DMS114 treated with DMSO at 0.1 percent for 48 hours (cell line): ENCODE data around the gene TNNI3K.

Source experiments
- DNase-seq: peaks from one replicate; lab custom pipeline; 2025; ENCODE audit not compliant: unreplicated experiment; lab: John Stamatoyannopoulos, UW

The TNNI3K gene

DNA sequence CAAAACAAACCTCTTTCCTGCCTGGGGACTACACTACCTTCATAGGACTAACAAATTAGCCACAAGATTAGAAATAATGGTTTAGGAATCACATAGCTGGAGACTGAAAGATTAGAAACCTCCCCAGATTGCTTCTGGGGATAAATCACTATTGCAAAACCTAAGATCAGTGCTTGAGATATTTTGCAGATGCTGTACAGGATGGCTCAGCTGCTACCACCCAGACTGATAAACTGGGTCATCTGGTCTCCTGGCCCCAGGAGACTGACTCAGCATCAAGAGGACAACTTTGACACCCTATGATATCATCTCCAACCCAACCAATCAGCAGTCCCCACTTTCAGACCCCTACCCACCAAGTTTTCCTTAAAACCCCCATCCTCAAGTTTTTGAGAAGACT is 140.2 kb downstream of the TNNI3K start:
- DNase-seq, result no peak

DNA sequence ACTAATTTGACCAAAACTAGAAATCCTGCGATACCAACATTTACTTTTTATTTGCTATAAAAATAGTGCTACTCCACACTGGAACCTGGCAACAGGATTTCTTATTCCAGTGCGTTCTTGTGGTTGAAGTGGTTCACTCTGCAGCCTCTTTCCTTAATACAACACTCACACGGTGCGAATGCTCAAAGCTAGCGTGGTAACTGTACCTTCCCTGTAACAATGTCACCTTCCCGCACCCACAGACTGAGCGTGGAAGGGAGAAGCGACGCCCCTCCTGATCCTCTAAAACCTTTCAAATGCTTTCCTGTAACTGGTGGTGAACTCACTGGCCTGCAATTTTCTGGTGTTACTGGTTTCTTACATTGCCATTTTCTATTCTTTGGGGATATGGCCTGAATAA is 145.1 kb downstream of the TNNI3K start:
- no peak for DNase-seq

DNA sequence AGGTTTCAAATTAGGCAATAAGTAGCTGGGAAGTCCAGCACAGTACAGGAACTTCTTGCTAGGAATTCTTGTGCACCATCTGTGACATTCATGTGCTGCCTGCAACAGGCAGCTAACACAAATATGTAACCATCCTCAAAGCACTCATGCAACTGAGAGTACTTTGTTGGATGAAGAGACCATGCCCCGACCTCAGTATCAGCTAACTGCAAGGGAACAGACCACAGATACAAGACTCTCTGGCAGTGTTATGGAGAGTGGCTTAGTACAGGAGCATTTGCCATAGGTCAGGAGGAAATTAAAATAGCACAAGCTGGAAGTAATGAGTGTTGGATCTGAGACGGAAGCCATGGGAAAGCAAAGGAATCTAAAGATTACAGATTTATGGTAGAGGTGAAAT is 153.7 kb downstream of the TNNI3K start:
- no peak for DNase-seq

DNA sequence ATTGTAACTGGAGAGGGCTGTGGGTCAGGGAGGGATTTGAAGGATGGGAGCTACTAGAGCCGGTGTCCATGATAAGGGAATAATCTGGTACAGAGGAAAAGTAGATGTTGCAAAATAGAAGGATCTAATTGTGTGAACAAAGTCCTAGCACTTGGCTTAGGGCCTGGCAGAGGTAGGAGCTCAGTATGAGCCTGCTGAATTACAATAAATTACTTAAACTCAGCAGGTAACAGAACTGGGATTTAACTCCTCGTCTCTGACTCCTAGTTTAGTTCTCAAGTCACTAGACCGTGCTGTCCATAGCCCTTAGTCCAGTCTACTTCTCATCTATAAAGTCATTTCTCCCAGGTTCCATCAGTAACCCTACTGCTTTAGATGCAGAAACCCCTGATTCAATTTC is 157.0 kb downstream of the TNNI3K start:
- no peak for DNase-seq

DNA sequence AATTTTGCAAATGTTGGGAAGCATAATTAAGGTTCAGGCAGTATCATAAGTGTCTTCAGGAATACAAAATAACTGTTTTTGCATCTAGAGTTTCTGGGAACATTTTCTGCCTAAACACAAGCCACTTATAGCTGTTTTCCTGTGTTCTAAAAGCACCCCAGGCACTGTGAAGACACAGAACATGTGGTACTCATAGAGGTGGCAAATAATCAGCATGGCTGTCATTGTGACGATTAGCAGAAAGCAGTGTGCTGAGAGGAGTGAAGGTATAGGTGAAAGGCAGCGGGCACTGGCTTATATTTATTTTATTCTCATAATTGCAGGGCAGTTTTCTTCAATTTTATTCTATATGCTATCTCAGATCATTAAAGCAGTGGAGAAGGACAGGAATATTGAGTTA is 157.7 kb downstream of the TNNI3K start:
- DNase-seq, result no peak

DNA sequence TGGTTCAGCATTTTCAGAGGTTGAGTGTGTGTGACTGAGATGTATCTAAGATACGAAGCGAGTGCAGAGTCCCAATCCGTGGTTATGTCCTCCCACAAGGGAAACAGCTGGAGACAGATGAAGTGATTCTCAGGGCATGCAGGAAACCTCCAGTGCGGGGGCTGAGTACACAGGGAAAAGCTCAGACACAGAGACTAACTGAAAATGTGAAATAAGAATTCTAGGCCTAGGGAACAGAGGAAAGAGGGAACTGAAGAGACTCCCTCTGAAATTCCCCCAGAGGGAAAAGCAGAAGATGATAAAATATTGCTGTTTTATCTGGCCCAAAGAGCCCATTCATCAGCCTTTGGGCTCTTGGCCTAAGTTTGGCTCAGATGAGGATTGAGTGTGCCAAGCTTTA is 160.4 kb downstream of the TNNI3K start:
- no peak for DNase-seq

DNA sequence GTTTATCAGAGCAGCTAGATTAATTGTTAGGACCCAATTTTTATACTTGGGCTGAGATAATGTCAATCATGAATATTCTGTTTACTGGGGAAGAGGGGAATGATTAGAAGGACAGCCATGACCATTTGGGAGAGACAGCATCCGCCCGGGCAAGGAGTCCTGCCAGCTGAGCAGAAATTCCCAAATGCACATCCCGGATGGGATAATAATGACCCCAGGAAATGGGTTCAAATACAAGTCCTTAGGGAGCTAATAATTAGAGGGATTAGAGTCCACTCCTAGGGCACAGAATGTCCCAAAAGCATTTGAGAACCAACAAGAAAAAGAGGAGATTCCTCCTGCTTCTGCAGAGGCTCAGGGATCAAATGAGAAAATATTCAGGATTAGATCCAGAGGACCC is 161.3 kb downstream of the TNNI3K start:
- DNase-seq, result no peak

DNA sequence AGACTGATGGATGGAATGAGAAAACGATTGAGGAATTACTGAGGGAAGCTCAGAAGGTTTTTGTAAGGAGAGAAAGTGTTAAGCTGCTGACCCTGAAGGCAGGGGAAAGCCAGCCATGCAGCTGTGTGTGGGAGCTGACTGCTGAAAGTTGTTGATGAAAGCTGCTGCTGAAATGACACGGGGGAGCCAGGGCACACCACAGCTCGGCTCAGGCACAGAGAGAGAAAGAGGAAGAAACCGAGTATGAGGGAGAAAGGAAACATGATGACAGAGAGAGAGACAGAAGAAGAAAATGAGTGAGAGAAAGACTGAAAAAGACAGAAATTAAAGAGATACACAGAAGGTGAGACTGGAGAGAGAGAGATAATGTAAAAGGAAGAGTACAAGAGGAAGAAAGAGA is 161.7 kb downstream of the TNNI3K start:
- DNase-seq, result no peak

DNA sequence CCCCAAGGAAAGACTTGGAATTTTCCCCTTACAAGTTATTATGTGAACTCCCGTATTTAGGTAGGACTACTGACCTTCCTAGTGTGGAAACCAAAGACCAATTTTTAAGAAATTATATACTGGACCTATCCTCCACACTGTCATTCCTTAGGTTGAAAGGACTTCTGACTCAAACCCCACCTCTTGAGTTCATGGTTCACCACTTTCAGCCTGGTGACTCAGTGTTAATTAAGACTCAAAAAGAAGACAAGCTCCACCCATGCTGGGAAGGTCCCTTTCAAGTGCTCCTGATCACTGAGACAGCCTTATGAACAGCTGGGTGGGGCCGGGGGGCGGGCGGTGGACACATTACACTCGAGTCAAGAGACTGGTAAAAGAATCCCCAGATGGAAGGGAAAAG is 164.1 kb downstream of the TNNI3K start:
- no peak for DNase-seq

DNA sequence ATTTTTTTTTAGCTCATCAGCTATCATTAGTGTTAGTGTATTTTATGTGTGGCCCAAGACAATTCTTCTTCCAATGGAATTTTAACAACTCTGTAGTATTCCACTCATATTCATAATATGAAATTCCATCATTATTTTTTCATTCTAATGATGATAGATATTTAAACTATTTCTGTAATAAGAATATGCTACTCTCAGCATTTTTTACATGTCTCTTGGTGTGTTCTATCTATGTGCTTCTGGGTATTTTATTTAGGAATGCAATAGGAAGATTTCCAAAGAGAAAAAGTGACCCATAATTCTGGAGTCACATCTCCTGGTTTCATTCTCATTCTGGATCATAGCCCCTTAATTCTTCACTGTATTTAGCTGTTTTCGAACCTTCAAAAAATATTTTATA is 167.7 kb downstream of the TNNI3K start:
- no peak for DNase-seq

DNA sequence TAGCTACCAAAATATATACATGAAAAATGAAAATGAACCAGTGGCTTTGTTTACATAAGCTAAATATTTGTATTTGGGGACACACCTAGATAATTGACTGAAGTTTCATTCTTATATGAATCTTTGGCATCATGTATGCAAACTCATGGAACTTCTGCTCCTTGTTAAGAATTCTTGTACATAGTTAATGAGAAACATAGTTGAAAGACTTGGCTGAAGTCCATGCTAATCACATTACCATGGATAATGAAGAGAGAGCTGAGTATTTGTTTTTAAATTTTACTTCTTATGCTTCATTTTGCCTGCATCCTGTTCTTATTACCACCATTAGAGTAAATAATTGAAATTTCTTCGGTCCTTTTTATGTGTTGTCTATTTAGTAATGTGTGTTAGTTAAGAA is 168.4 kb downstream of the TNNI3K start:
- DNase-seq, result no peak

DNA sequence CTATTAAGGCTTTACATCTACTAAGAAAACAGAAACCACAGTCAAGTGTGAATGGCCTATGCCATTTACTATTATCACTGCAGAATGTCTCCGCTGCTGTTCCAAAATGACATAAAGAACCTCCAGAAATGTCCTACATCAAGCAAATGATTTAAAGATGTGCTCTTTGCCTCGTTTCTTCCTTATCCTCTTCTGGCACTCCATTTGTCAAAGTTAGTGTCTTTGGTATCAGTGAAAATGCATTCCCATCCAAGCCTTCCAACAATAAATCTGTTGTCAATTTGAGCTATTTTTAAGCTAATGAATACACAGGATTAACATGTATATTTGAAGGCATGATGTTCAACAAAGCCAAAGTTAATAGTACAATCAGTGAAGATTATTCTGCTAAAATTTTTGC is 171.6 kb downstream of the TNNI3K start:
- no peak for DNase-seq

DNA sequence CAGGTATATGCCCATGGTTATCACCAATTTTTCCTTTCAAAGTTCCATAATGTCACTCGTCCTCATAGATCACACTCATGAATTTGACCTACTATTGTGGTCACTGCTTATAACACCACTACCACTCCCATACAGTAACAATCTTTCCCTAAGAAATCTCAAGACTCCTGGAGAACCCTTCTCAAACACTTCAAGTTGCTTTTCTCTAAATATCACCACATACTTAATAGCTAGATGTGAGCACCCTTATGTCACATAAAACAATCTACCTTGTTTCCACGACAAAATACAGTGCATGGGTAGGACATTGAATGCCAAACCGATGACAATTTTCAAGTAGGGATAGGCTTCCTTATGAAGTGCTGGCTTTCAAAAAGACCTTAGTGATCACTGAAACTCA is 172.7 kb downstream of the TNNI3K start:
- no peak for DNase-seq

DNA sequence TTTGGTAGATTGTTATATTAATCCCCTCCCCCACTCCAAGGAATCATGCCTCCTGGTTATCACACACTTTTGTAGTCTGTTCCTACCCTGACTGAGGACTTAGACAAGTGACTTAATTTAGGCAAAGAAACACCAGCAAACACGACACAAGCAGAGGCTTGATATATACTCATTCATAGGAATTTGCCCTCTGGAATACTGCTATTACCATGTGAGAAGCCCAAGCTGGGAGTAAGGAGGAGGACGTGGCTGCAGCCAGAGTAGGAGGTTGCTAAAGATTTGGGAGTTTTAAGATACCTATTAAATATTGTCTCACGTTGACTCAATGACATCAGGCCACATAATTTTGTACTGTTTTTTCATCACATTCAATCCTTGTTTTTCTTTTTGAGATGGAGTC is 177.1 kb downstream of the TNNI3K start:
- DNase-seq, result no peak

DNA sequence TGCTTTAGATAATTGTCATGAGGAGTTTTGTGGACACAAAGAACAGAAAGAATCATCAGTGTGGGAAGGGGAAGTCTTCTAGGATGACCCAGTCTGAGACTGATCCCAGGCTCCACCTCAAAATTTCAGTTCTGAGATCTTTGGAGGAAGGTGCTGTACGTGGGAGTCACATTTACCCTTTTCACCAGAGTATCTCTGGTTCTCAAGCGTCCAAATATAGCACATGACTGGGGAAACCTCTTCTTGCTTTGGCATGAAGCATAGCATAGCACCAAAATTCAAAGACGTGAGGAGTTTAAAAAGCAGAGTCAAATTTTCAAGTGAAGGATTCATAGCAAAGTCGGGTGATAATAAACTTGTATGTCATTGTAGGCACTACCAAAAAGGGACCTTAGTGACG is 180.7 kb downstream of the TNNI3K start:
- DNase-seq, result no peak

DNA sequence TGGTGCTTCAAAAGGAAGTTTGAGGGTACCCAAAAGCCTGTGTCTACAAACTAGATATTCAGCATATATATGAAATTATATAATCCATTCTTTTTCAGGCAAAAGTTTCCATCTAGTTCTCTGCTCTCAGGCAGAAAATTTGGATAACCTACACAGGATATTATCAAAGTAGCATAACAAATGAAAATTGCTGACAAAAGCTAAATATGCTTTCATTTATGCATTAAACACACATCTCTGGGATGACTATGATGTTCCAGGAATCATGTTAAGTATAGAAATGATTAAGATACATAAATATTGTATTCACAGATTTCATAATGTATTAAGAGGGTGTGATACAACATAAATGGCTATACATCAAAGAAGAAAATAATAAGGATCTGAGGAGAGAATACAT is 184.4 kb downstream of the TNNI3K start:
- DNase-seq, result no peak

DNA sequence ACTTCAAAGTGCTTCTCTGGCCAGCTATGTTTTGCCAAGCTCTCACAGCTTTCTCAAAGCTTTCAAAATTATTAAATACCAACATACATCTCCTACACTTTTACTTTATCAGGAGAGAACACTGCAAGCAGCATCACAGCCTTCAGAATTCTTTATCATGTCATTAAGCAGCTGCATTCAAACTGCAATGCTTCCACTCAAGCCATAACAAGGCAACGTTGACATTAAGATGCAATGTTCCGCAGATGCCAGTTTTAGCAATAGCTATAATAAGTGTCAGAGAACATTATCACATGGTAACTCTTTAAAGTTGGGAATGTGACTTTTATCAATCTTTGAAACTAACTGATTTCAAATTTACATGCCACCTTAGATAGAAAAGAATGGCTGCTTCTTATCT is 185.3 kb downstream of the TNNI3K start:
- DNase-seq, result no peak

DNA sequence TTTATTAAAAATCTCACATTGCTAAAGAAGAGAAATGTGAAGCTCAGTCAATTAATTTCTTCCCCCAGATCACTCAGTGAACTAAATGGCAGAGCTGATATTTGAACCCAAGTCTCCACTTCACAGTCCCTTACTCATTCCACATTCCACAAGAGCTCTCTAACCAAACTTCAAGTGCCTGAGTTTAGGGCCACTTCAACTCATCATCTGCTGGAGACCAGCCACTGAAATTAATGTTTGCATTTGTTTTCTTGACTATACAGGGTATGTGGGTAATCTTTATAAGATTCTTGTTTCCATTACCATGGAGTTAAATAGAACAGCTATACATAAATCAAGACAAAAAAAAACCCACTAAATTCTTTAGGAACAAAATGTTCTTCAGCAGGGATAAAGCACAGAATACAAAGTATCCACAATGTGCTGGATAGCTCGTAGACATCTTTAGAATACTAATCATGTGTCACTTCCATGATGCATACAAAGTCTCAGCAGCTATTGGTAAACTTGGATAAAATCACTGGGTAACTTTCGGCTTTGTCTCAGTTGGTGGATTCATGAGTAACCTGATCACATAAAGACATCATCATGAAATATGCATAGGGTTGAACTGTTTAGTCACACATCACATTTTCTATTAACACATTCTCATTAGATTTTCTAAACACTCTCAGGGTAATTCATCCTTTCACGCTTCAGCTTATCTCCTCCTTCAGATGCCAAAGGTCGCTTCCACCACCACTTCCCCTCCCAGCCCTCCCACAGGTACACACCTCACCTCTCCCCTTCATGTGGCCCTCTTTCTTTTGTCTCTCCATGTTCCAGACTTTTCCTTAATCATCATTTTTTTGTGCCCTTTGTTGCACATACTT is 187.5 kb downstream of the TNNI3K start:
- no peak for DNase-seq

DNA sequence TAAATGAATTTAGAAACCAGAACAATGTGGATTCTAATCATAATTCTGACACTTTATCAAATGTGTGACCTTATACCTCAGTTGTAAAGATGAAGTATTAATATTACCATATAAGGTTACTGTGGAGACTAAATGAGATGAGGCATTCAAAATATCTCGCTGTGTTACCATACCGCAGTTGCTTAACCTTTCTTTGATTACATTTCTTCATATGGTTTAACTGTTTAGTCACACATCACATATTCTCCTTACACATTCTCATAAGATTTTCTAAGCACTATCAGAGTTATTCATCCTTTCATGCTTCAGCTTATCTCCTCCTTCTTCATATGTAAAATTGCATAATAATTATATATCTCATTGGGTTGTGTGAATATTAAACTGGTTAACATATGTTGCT is 188.3 kb downstream of the TNNI3K start:
- no peak for DNase-seq

DNA sequence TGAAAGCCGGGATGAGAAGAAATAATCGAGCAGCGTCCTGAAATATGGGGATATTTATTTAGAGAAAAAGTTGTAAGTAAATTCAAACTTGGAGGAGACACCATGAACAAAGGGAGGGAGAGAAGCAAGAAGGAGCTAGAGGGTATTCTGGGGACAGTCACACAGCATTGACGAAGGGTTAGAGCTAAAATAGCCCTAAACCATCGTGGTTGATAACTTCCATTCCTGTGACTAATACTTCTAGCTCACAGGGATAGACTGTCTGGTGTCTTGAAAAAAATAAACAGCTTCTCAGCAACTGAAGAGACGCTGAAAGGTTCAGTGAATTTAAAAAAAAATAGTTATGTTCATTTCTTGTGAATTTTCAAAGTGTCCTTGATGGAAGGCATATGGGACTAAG is 190.5 kb downstream of the TNNI3K start:
- no peak for DNase-seq

DNA sequence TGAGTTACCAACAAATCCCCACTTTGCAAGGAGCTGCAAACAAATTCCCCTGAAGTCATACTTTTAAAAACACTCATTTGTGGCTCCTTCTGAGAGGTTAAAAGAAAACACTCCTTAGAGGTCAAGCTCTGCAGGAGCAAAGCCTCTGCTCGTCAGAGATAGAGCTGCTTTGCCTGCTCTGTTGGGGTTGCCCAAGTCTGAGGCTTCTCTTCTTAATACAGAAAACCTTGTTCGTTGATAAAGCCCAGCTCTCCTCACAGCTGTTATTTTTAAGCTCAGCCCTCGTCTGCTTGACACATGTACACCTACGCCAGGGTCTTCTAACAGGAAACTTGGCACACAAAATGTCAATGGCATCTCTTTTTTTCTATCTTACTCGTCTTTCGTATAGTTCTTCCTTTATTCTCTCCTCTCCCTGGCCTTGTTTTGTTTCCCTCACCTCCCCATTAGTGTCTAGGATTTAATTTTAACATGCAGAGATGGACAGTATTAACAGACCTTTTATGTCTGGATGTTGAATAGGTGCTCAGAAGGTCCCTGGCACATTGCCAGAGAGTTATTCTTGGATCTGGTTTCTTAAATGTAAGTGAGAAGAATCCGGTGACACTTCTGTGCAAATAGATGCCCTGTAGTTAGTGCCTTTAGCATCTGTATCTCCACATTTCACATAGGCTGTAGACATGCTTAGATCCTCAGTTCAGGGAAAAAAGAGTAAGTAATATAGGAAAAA is 191.2 kb downstream of the TNNI3K start:
- DNase-seq, result no peak

DNA sequence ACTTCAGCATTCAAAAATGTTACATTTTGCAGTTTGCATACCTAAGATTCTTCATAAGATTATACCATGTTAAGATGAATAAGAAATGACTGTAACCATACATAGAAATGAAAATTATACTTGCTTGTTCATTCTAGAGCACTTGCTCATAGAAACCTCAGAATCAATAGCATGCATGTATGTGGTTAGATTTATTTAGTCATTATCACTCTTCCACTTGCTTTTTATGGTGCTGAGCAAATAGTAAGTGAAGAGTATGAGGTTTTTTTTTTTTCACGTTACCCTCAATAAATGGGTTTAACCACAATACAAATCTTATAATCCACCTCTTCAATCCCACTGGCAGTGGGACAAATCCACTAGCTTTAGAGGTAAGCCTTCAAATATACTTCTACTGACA is 192.5 kb downstream of the TNNI3K start:
- DNase-seq, result no peak

DNA sequence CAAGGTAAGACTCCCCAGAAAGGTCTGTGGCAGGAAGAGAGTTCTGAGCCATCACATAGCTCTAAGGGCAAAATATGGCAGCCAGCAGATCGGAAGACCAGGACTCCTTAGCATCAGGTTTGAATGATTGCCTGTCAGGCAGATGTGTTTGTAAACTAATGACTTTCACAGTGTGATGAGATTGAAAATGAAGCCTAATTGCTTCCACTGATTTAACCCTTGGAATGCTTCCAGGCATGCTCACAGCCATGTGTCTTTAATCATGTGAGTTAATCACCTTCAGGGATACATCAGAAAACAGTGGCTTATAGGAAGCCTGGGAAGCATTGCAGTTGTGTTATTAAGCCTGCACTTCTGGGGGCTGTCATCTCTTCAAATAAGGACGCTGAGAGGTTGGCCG is 194.4 kb downstream of the TNNI3K start:
- no peak for DNase-seq
